Measurements from ENCODE around the gene RASA2. TPM values are rescaled to one million over a fixed set of nuclear protein-coding genes. Genes with fewer than 3 reads are reported as not detected.

RASA2 gene
- total RNA-seq, 1 experiment from 2014 or later = 26.7 TPM

DNA sequence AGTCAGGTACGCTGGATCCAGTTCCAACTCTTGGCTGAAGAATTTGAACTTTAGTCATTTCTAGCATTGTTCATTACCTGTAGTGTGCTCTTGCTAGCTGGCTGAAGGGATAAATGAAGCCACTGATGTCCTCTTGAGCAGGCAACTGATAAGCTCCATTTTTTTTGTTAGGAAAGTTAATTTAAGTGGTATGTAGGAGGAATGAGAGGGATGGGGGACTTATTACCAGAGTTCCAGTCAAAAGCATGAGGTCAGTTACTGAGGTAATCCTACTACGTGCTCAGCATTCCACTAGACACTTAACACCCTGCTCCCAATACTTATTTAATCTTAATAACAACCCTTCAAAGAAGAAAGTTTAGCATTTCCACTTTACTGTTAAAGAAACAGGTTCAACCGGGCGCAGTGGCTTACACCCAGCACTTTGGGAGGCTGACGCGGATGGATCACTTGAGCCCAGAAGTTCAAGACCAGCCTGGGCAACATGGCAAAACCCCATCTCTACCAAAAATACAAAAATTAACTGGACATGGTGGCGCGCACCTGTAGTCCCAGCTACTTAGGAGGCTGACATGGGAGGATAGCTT lies 2.0 kb upstream of the RASA2 start:
- Histone ChIP-seq H3K4me3 (ENCODE audit: low read depth, low read length) (no peak overlapping the region), H3K9me3 (no peaks in the 10 kb centered on the region), H3K36me3 (ENCODE audit: control insufficient read depth, insufficient read depth, low read length) (no peaks in the 10 kb centered on the region), H3K4me1 (peaks cover 56% of the 10 kb centered on the region), H3K27me3 (replicated peaks; ENCODE audit: control insufficient read depth, insufficient read depth, low read length) (no peaks in the 10 kb centered on the region)
- no peaks in the 10 kb centered on the region for H3K27me3 Mint-ChIP-seq (ENCODE audit: insufficient read depth, unreplicated experiment)
- peaks cover 63% of the 10 kb centered on the region for H3K4me1 Mint-ChIP-seq (ENCODE audit: low read depth, unreplicated experiment)
- H3K27ac Mint-ChIP-seq (ENCODE audit: unreplicated experiment) = peak overlapping the region; percentile 90
- CTCF ChIA-PET = no interaction called here
- peak overlapping the region; percentile 90 for H3K4me3 Mint-ChIP-seq (ENCODE audit: unreplicated experiment)
- intact Hi-C loops (cut with micrococcal nuclease; ENCODE audit: unreplicated experiment) = loop anchor here (1.0 to 5.0 kb wide), 2 partner anchors 38 to 173 kb away; no protein-coding TSS in a partner anchor
- H3K9me3 Mint-ChIP-seq (ENCODE audit: unreplicated experiment) = no peaks in the 10 kb centered on the region
- no peak for TF ChIP-seq CTCF (IDR thresholded peaks at IDR 0.05; ENCODE audit: insufficient read depth in 1 of 2, low read depth in 1 of 2, low read length in 1 of 2, severe bottlenecking in 1 of 2, unreplicated experiment in 1 of 2)
- no peak for DNase-seq
- no TSS peak for BruUV-seq (replicated peaks)
- POLR2A ChIA-PET = no interaction called here
- H3K36me3 Mint-ChIP-seq (ENCODE audit: insufficient read depth, unreplicated experiment) = peaks cover 43% of the 10 kb centered on the region

- H3K9me3 ChIP-seq = no peaks in the 10 kb centered on the region
- H3K27me3 Mint-ChIP-seq (ENCODE audit: insufficient read depth, unreplicated experiment) = no peaks in the 10 kb centered on the region
- H3K4me3 ChIP-seq (ENCODE audit: low read depth, low read length) = peak overlapping the region; percentile 58
- H3K4me3 Mint-ChIP-seq (ENCODE audit: unreplicated experiment) = peak overlapping the region; percentile 90
- H3K36me3 Mint-ChIP-seq (ENCODE audit: insufficient read depth, unreplicated experiment) = peaks cover 52% of the 10 kb centered on the region
- DNase-seq = peak; percentile 68 to 75
- CTCF ChIA-PET = interaction anchor here (0.8 to 1.0 kb wide), 2 partner anchors 31 to 182 kb away, joined by 3 to 4 read pairs; no protein-coding TSS in a partner anchor
- H3K27ac Mint-ChIP-seq (ENCODE audit: unreplicated experiment) = peak overlapping the region; percentile 90
- H3K4me1 ChIP-seq = peaks cover 53% of the 10 kb centered on the region
- no peaks in the 10 kb centered on the region for H3K27me3 ChIP-seq (replicated peaks; ENCODE audit: control insufficient read depth, insufficient read depth, low read length)
- peaks cover 68% of the 10 kb centered on the region for H3K4me1 Mint-ChIP-seq (ENCODE audit: low read depth, unreplicated experiment)
- H3K36me3 ChIP-seq (ENCODE audit: control insufficient read depth, insufficient read depth, low read length) = no peaks in the 10 kb centered on the region
- BruUV-seq (replicated peaks) = TSS peak; percentile 78
- no peaks in the 10 kb centered on the region for H3K9me3 Mint-ChIP-seq (ENCODE audit: unreplicated experiment)
- intact Hi-C loops (cut with micrococcal nuclease; ENCODE audit: unreplicated experiment) = loop anchor here (1.0 to 5.0 kb wide), 4 partner anchors 26 to 175 kb away; no protein-coding TSS in a partner anchor
- TF ChIP-seq CTCF (IDR thresholded peaks at IDR 0.05; ENCODE audit: insufficient read depth in 1 of 2, low read depth in 1 of 2, low read length in 1 of 2, severe bottlenecking in 1 of 2, unreplicated experiment in 1 of 2) = no peak
- POLR2A ChIA-PET = no interaction called here
Measured at GRCh38 chr3:141485641-141486495, 959 bp upstream of the RASA2 start.

GRCh38 chr3:141486496-141486745 lies 406 bp upstream of the RASA2 start:
- POLR2A ChIA-PET = interaction anchor here (0.6 kb wide), 1 partner anchor 35 kb away, joined by 6 read pairs; no protein-coding TSS in a partner anchor
- H3K4me3 Mint-ChIP-seq (ENCODE audit: unreplicated experiment) = peak overlapping the region; percentile 90
- H3K4me3 ChIP-seq (ENCODE audit: low read depth, low read length) = peak overlapping the region; percentile 58
- H3K27me3 Mint-ChIP-seq (ENCODE audit: insufficient read depth, unreplicated experiment) = no peaks in the 10 kb centered on the region
- H3K36me3 Mint-ChIP-seq (ENCODE audit: insufficient read depth, unreplicated experiment) = peaks cover 58% of the 10 kb centered on the region
- peak overlapping the region; percentile 90 for H3K27ac Mint-ChIP-seq (ENCODE audit: unreplicated experiment)
- CTCF ChIA-PET = interaction anchor here (1.0 to 1.4 kb wide), 3 partner anchors 29 to 255 kb away, joined by 3 to 4 read pairs (median 4); partner anchors contain the start of gene PXYLP1
- H3K27me3 ChIP-seq (replicated peaks; ENCODE audit: control insufficient read depth, insufficient read depth, low read length) = no peaks in the 10 kb centered on the region
- peaks cover 68% of the 10 kb centered on the region for H3K4me1 Mint-ChIP-seq (ENCODE audit: low read depth, unreplicated experiment)
- peaks cover 47% of the 10 kb centered on the region for H3K4me1 ChIP-seq
- H3K36me3 ChIP-seq (ENCODE audit: control insufficient read depth, insufficient read depth, low read length) = no peaks in the 10 kb centered on the region
- intact Hi-C loops (cut with micrococcal nuclease; ENCODE audit: unreplicated experiment) = loop anchor here (1.0 to 5.0 kb wide), 3 partner anchors 26 to 75 kb away; no protein-coding TSS in a partner anchor
- H3K9me3 ChIP-seq = no peaks in the 10 kb centered on the region
- no TSS peak for BruUV-seq (replicated peaks)
- no peak for TF ChIP-seq CTCF (IDR thresholded peaks at IDR 0.05; ENCODE audit: insufficient read depth in 1 of 2, low read depth in 1 of 2, low read length in 1 of 2, severe bottlenecking in 1 of 2, unreplicated experiment in 1 of 2)
- H3K9me3 Mint-ChIP-seq (ENCODE audit: unreplicated experiment) = no peaks in the 10 kb centered on the region
- peak in 1 of 2 experiments; percentile 79 for DNase-seq

All from Caco-2 (cell line).